HCT116 (cell line): ENCODE results near the gene SMAGP. TPM values are rescaled to one million over a fixed set of nuclear protein-coding genes. Genes with fewer than 3 reads are reported as not detected.

Experiments used
- ATAC-seq: fragments of 200-7000 bp; cut with Tn5 transposase; 2 replicates; pipeline ENCODE4 v1.9.1; 2020; ENCODE audit warnings: mild to moderate bottlenecking, moderate library complexity
- BruUV-seq: library from RNA; stranded (reverse); fragments of 400-500 nt; replicated peaks from 2 replicates; lab custom pipeline; 2021; lab: Mats Ljungman, UMichigan
- CTCF ChIA-PET: fragments of 300-600 bp; sonication (Branson Sonifier 250); formaldehyde crosslinking; loops from one replicate; lab custom pipeline; 2021; ENCODE audit warnings: antibody characterized with exemption; lab: Charles Lee
- POLR2A ChIA-PET: fragments of 300-600, 350-600 bp; sonication (Branson Sonifier 250); formaldehyde crosslinking; loops from one replicate; lab custom pipeline; 2021; ENCODE audit warnings: antibody characterized with exemption; lab: Charles Lee
- RAD21 ChIA-PET, 2 experiments: fragments of 300-600 bp; sonication (Branson Sonifier 250); formaldehyde crosslinking; loops; one replicate each; lab custom pipeline; 2023; ENCODE audit warnings: low total read pairs in 2 of 2; ENCODE audit not compliant: uncharacterized antibody in 2 of 2, unreplicated experiment in 2 of 2, low non-redundant PET in 1 of 2; lab: Charles Lee
- DNase-seq: peaks from one replicate; pipeline ENCODE4 v3.0.0-alpha.2; 2010; ENCODE audit warnings: low read depth, low spot score
- H2AFZ ChIP-seq: fragments of 200-600 bp; shearing (Covaris generic), sonication (generic); 2 replicates; pipeline ENCODE4 v1.6.1; 2017; ENCODE audit warnings: low read depth, mixed run types, mixed read lengths, antibody characterized with exemption, low read length; ENCODE audit not compliant: poor library complexity, severe bottlenecking
- H3K27ac ChIP-seq: 2 replicates; pipeline ENCODE4 v1.5.1; 2012; ENCODE audit warnings: low read depth, low read length
- H3K27me3 ChIP-seq: fragments of 200-600 bp; sonication (generic); 2 replicates; pipeline ENCODE4 v1.6.1; 2016; ENCODE audit warnings: mixed run types, low read length, mixed read lengths; ENCODE audit not compliant: insufficient read depth
- H3K36me3 ChIP-seq, 2 experiments: fragments of 200-500 bp in 1 of 2; fragments of 200-600 bp in 1 of 2; sonication (Bioruptor generic) in 1 of 2; sonication (generic) in 1 of 2; 2 replicates each; pipeline versions ENCODE4 v1.5.1 to v1.6.1; 2014 to 2016; ENCODE audit warnings: low read length in 2 of 2, inconsistent platforms in 1 of 2, mixed read lengths in 1 of 2, mixed run types in 1 of 2; ENCODE audit not compliant: insufficient read depth in 2 of 2, control insufficient read depth in 1 of 2
- H3K4me1 ChIP-seq, 2 experiments: fragments of 200-600 bp in 1 of 2; sonication (generic) in 1 of 2; 2 replicates each; pipeline versions ENCODE4 v1.5.1 to v1.6.1; 2012 to 2017; ENCODE audit warnings: low read length in 2 of 2, inconsistent platforms in 1 of 2, mild to moderate bottlenecking in 1 of 2, mixed read lengths in 1 of 2, mixed run types in 1 of 2, moderate library complexity in 1 of 2; ENCODE audit not compliant: insufficient read depth in 2 of 2, control insufficient read depth in 1 of 2
- H3K4me2 ChIP-seq: fragments of 200-600 bp; sonication (generic); 2 replicates; pipeline ENCODE4 v1.6.1; 2017; ENCODE audit warnings: mixed run types, low read length, mixed read lengths
- H3K4me3 ChIP-seq, 2 experiments: fragments of 200-600 bp in 1 of 2; sonication (generic) in 1 of 2; replicated peaks in 1 of 2; 2 replicates each; pipeline ENCODE4 v1.5.1; 2011 to 2016; ENCODE audit warnings: low read length in 2 of 2, control low read depth in 1 of 2, low read depth in 1 of 2, mild to moderate bottlenecking in 1 of 2, mixed read lengths in 1 of 2, mixed run types in 1 of 2
- H3K79me2 ChIP-seq: fragments of 200-600 bp; sonication (generic); 2 replicates; pipeline ENCODE4 v1.6.1; 2017; ENCODE audit warnings: mild to moderate bottlenecking, mixed run types, low read length, moderate library complexity, mixed read lengths; ENCODE audit not compliant: insufficient read depth
- H3K9ac ChIP-seq: fragments of 200-600 bp; sonication (generic); 2 replicates; pipeline ENCODE4 v1.6.1; 2016; ENCODE audit warnings: low read length, mixed read lengths
- H3K9me2 ChIP-seq: fragments of 200-600 bp; sonication (generic), shearing (Covaris generic); 2 replicates; pipeline ENCODE4 v1.6.1; 2017; ENCODE audit warnings: mixed run types, mild to moderate bottlenecking, moderate library complexity; ENCODE audit not compliant: insufficient read depth
- H3K9me3 ChIP-seq, 2 experiments: fragments of 200-500 bp in 1 of 2; fragments of 200-600 bp in 1 of 2; sonication (Bioruptor generic) in 1 of 2; sonication (generic) in 1 of 2; 2 replicates each; pipeline ENCODE4 v1.6.1; 2014 to 2017; ENCODE audit warnings: low read length in 2 of 2, mixed read lengths in 2 of 2, inconsistent platforms in 1 of 2, low read depth in 1 of 2, mild to moderate bottlenecking in 1 of 2, mixed run types in 1 of 2, moderate library complexity in 1 of 2; ENCODE audit not compliant: control insufficient read depth in 1 of 2, insufficient read depth in 1 of 2
- H4K20me1 ChIP-seq: fragments of 200-600 bp; sonication (generic), shearing (Covaris generic); 2 replicates; pipeline ENCODE4 v1.6.1; 2017; ENCODE audit warnings: mixed run types, mild to moderate bottlenecking, moderate library complexity; ENCODE audit not compliant: insufficient read depth
- CBX3 ChIP-seq: IDR thresholded peaks from 2 replicates; pipeline ENCODE4 v1.6.1; 2012; ENCODE audit warnings: low read depth
- CEBPB ChIP-seq: IDR thresholded peaks from 2 replicates; pipeline ENCODE4 v1.6.1; 2012; ENCODE audit warnings: low read depth
- EGR1 ChIP-seq: IDR thresholded peaks from 2 replicates; pipeline ENCODE4 v1.6.1; 2012; ENCODE audit warnings: low read depth
- ELF1 ChIP-seq: IDR thresholded peaks from 2 replicates; pipeline ENCODE4 v1.6.1; 2012; ENCODE audit warnings: low read depth, borderline replicate concordance
- EZH2phosphoT487 ChIP-seq: fragments of 200-600 bp; IDR thresholded peaks from 2 replicates; pipeline ENCODE4 v1.6.1; 2018; ENCODE audit warnings: antibody characterized with exemption, borderline replicate concordance
- FOSL1 ChIP-seq: IDR thresholded peaks from 2 replicates; pipeline ENCODE4 v1.6.1; 2012; ENCODE audit warnings: low read depth
- JUND ChIP-seq: IDR thresholded peaks from 2 replicates; pipeline ENCODE4 v1.6.1; 2012
- POLR2A ChIP-seq: IDR thresholded peaks from 2 replicates; pipeline ENCODE4 v1.7.0; 2011; ENCODE audit warnings: borderline replicate concordance; ENCODE audit not compliant: insufficient read depth, insufficient read length; ENCODE audit errors: extremely low read depth
- POLR2AphosphoS5 ChIP-seq: IDR thresholded peaks from 2 replicates; pipeline ENCODE4 v1.6.1; 2011; ENCODE audit warnings: mild to moderate bottlenecking, low read depth, low read length, moderate library complexity
- SIN3A ChIP-seq: IDR thresholded peaks from 2 replicates; pipeline ENCODE4 v1.6.1; 2012; ENCODE audit warnings: low read depth
- SP1 ChIP-seq: IDR thresholded peaks from 2 replicates; pipeline ENCODE4 v1.6.1; 2012; ENCODE audit warnings: low read depth
- SRF ChIP-seq: IDR thresholded peaks from 2 replicates; pipeline ENCODE4 v1.6.1; 2012; ENCODE audit warnings: low read depth
- TCF7L2 ChIP-seq: IDR thresholded peaks from 2 replicates; pipeline ENCODE4 v1.7.0; 2011; ENCODE audit warnings: borderline replicate concordance, inconsistent platforms; ENCODE audit not compliant: insufficient read depth, insufficient read length; ENCODE audit errors: extremely low read depth
- ZFX ChIP-seq: fragments of 450-650 bp; IDR thresholded peaks from 2 replicates; pipeline ENCODE4 v1.6.1; 2017
- intact Hi-C: fragments of 100-400 bp; cut with micrococcal nuclease; formaldehyde crosslinking; loops from 2 replicates; pipeline ENCODE4 v1.10.0; 2022
- total RNA-seq: library from RNA; stranded (reverse); gene quantifications from one replicate; pipeline ENCODE4 v1.2.1, GENCODE V29; 2021; ENCODE audit not compliant: unreplicated experiment
- TF ChIP-seq, protein P1 (sequence below): IDR thresholded peaks from 2 replicates; pipeline ENCODE4 v1.6.1; 2012; ENCODE audit warnings: low read depth
- TF ChIP-seq, protein P2 (sequence below): IDR thresholded peaks from 2 replicates; pipeline ENCODE4 v1.6.1; 2012

Gene SMAGP
- total RNA-seq, 1 experiment from 2014 or later: 39.9 TPM

DNA sequence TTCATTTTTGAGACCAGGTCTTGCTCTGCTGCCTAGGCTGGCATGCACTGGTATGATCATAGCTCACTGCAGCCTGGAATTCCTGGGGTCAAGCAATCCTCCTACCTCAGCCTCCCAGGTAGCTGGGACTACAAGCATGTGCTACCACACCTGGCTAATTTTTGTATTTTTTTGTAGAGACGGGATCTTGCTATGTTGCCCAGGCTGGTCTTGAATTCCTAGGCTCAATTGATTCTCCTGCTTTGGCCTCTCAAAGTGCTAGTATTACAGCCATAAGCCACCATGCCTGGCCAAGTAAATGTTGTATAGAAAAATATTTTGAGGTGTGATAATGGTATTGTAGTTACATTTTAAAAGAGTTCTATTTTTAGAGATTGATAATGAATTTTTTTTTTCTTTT, 41.2 kb upstream of the SMAGP start:
- no peak overlapping the region for H3K27ac ChIP-seq
- BruUV-seq: no TSS peak
- ChIA-PET POLR2A (no interaction called here), CTCF (no interaction called here), RAD21 (no interaction called here)
- H3K9me2 ChIP-seq: no peaks in the 10 kb centered on the region
- H3K4me1 ChIP-seq: peaks cover 7 to 17% of the 10 kb centered on the region in 2 experiments; a peak in 3 of 4 replicates
- no peak overlapping the region for H3K9ac ChIP-seq
- H3K36me3 ChIP-seq: no peaks in the 10 kb centered on the region
- no peak overlapping the region for H3K4me2 ChIP-seq
- H3K4me3 ChIP-seq: no peak overlapping the region
- DNase-seq (no peak), ATAC-seq (no peak)
- H3K27me3 ChIP-seq: no peaks in the 10 kb centered on the region
- intact Hi-C loops: no loop called here
- H2AFZ ChIP-seq: no peak overlapping the region
- TF ChIP-seq SP1 (no peak), POLR2A (no peak), EGR1 (no peak), EZH2phosphoT487 (no peak), ZFX (no peak), SIN3A (no peak), CEBPB (no peak), ELF1 (no peak)
- H3K79me2 ChIP-seq: no peaks in the 10 kb centered on the region
- no peaks in the 10 kb centered on the region for H4K20me1 ChIP-seq
- H3K9me3 ChIP-seq: no peaks in the 10 kb centered on the region

DNA sequence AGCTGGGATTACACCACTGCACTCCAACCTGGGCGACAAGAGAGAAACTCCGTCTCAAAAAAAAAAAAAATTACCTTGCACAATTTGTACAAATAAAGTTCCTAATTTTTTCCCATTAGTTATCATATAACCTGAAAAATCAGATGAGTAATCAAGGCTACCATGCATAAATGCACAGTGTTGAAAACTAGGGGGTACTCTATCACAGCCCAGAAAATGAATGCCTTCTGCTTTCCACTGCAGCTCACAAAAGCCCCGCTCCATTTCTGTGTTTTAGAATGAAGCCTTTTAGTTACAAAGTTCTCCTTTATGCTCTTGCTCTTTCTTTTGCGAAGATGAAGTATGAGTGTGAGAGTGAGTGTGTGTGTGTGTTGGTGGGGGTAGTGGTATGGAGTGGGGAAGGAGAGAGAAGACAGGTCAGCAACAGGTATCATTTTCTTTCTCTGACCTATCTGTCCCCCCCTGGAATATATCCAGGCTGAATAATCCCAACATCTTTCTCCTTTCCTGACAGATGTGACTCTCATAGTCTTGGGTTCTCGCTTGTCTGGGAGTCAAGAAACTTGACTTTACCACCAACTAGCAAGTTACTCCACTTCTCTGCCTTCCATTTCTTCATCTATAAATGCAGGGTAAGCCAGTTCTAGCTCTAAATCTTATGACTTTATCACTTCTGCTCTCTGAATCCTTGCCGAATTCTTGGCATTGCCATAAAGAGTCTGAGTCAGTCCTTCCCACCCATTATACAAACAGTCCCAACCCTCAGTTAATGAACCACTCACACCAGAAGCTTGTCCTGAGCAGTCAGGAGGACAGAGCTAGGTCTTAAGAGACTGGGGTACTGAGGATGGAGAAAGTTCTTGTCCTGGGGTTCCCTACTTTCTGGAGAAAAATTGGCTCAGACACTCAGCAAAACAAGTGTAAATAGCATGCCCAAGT, 37.7 kb upstream of the SMAGP start:
- intact Hi-C loops: no loop called here
- Histone ChIP-seq H2AFZ (peak overlapping the region; percentile 89), H3K9me2 (no peaks in the 10 kb centered on the region), H3K27me3 (no peaks in the 10 kb centered on the region), H3K36me3 (no peaks in the 10 kb centered on the region), H4K20me1 (no peaks in the 10 kb centered on the region), H3K4me3 (peak overlapping the region in 1 of 2 experiments; percentile 33; a peak in 1 of 4 replicates), H3K4me1 (peaks cover 7 to 17% of the 10 kb centered on the region in 2 experiments; a peak in 3 of 4 replicates), H3K4me2 (peak overlapping the region; percentile 64), H3K9me3 (no peaks in the 10 kb centered on the region), H3K9ac (peak overlapping the region; percentile 16; the same call in 1 of the 2 replicates), H3K79me2 (no peaks in the 10 kb centered on the region), H3K27ac (peak overlapping the region; percentile 15; the same call in 1 of the 2 replicates)
- BruUV-seq: no TSS peak
- ChIA-PET RAD21 (no interaction called here), POLR2A (no interaction called here), CTCF (interaction anchor here (1.4 kb wide), 1 partner anchor 45 kb away, joined by 4 read pairs; no protein-coding TSS in a partner anchor)
- ATAC-seq: peak; percentile 91
- DNase-seq: peak; percentile 35
- TF ChIP-seq EGR1: no peak
- peak; percentile 56; the same call in 1 of the 2 replicates for TF ChIP-seq CBX3
- TF ChIP-seq, protein P1, sequence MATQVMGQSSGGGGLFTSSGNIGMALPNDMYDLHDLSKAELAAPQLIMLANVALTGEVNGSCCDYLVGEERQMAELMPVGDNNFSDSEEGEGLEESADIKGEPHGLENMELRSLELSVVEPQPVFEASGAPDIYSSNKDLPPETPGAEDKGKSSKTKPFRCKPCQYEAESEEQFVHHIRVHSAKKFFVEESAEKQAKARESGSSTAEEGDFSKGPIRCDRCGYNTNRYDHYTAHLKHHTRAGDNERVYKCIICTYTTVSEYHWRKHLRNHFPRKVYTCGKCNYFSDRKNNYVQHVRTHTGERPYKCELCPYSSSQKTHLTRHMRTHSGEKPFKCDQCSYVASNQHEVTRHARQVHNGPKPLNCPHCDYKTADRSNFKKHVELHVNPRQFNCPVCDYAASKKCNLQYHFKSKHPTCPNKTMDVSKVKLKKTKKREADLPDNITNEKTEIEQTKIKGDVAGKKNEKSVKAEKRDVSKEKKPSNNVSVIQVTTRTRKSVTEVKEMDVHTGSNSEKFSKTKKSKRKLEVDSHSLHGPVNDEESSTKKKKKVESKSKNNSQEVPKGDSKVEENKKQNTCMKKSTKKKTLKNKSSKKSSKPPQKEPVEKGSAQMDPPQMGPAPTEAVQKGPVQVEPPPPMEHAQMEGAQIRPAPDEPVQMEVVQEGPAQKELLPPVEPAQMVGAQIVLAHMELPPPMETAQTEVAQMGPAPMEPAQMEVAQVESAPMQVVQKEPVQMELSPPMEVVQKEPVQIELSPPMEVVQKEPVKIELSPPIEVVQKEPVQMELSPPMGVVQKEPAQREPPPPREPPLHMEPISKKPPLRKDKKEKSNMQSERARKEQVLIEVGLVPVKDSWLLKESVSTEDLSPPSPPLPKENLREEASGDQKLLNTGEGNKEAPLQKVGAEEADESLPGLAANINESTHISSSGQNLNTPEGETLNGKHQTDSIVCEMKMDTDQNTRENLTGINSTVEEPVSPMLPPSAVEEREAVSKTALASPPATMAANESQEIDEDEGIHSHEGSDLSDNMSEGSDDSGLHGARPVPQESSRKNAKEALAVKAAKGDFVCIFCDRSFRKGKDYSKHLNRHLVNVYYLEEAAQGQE: no peak
- TF ChIP-seq SP1: peak; percentile 42
- no peak for TF ChIP-seq CEBPB
- TF ChIP-seq, protein P2, sequence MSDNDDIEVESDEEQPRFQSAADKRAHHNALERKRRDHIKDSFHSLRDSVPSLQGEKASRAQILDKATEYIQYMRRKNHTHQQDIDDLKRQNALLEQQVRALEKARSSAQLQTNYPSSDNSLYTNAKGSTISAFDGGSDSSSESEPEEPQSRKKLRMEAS: 0 out of 2 replicates have a peak, but pooled peaks have one; percentile 6
- no peak for TF ChIP-seq TCF7L2
- TF ChIP-seq ELF1: no peak
- 0 out of 2 replicates have a peak, but pooled peaks have one; percentile 23 for TF ChIP-seq POLR2AphosphoS5
- no peak for TF ChIP-seq POLR2A
- no peak for TF ChIP-seq EZH2phosphoT487
- no peak for TF ChIP-seq SIN3A
- no peak for TF ChIP-seq SRF
- peak; percentile 29; the same call in 1 of the 2 replicates for TF ChIP-seq JUND
- peak; percentile 49 for TF ChIP-seq FOSL1
